Measurements from ENCODE around the gene RUFY4. TPM values are rescaled to one million over a fixed set of nuclear protein-coding genes. Genes with fewer than 3 reads are reported as not detected.

Gene RUFY4
- total RNA-seq, 1 experiment from 2014 or later: not detected

DNA sequence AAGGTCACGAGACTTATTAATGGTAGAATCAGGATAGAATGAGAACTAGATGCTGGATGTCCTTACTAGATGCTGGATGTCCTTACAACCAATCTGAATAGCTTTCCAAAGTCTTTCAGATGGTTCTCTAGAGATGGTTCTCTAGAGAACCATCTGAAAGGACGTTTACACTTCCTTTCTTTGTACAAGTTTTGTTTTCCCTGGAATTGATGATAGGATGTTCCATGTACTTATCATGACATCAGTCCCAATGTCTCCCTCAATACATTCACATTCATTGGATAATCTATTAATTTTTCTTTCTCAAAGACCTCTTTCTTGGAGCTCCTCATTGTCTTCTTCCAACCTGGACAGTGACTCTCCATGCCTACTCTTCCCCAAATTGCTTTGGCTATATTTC is 28.2 kb upstream of the RUFY4 start:
- no TSS peak for BruUV-seq (replicated peaks)
- intact Hi-C loops (cut with micrococcal nuclease): no loop called here
- peaks cover 73% of the 10 kb centered on the region for H3K27me3 Mint-ChIP-seq (ENCODE audit: insufficient read depth, unreplicated experiment)
- DNase-seq (ENCODE audit: unreplicated experiment): no peak
- no peaks in the 10 kb centered on the region for H3K36me3 Mint-ChIP-seq (ENCODE audit: insufficient read depth, unreplicated experiment)
- H3K27ac Mint-ChIP-seq (ENCODE audit: low read depth, unreplicated experiment): no peak overlapping the region
- no peaks in the 10 kb centered on the region for H3K9me3 Mint-ChIP-seq (ENCODE audit: unreplicated experiment)
- TF ChIP-seq CTCF (IDR thresholded peaks at IDR 0.05; ENCODE audit: unreplicated experiment): no peak
- no peaks in the 10 kb centered on the region for H3K4me1 Mint-ChIP-seq (ENCODE audit: insufficient read depth, unreplicated experiment)
- no peak overlapping the region for H3K4me3 Mint-ChIP-seq (ENCODE audit: unreplicated experiment)
- POLR2A ChIA-PET: no interaction called here
- CTCF ChIA-PET: interaction anchor here (1.8 to 4.1 kb wide), 4 partner anchors 53 to 264 kb away, joined by 5 to 28 read pairs (median 15); no protein-coding TSS in a partner anchor

DNA sequence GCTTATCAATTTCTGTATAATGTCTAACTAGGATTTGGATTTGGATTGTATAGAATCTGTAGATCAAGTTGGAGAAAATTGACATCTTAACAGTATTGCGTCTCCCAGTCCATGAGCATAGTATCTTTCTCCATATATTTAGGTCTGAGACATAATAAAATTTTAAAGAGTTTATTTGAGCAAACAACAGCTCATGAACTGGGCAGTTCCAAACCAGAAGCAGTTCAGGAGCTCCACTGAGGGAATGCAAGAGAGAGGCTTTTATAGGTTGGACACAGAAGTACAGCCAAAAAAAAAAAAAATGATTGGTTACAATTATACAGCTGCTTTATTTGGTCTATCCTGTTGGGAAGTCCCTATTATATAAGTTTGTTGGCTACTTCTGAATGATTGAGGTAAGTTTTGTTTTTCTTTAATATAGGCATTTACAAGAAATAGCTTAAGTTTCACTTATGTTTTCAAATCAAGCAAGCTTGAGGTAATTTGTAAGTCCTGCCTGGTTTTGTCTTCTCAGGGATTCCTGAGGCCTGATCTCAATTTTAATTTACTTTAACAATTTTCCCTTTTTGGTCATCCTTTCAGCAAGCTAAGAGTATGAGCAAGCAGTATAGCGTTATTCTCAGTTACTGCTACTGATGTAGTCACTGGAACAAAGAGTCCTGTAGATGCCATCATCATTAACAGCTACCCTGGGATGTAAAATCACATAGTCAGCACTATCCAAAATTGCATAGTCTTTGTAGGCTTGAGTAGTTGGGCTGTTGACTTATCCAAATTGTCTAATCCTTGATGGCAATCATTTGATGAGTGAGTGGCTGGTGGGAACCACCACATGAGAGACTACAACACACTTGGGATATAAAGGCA is 27.5 kb upstream of the RUFY4 start:
- Mint-ChIP-seq H3K36me3 (ENCODE audit: insufficient read depth, unreplicated experiment) (no peaks in the 10 kb centered on the region), H3K4me3 (ENCODE audit: unreplicated experiment) (no peak overlapping the region), H3K27me3 (ENCODE audit: insufficient read depth, unreplicated experiment) (peaks cover 75% of the 10 kb centered on the region), H3K9me3 (ENCODE audit: unreplicated experiment) (no peaks in the 10 kb centered on the region), H3K27ac (ENCODE audit: low read depth, unreplicated experiment) (no peak overlapping the region), H3K4me1 (ENCODE audit: insufficient read depth, unreplicated experiment) (no peaks in the 10 kb centered on the region)
- BruUV-seq (replicated peaks): no TSS peak
- ChIA-PET POLR2A (no interaction called here), CTCF (interaction anchor here (1.8 to 4.1 kb wide), 4 partner anchors 54 to 264 kb away, joined by 5 to 28 read pairs (median 15); no protein-coding TSS in a partner anchor)
- DNase-seq (ENCODE audit: unreplicated experiment): no peak
- TF ChIP-seq CTCF (IDR thresholded peaks at IDR 0.05; ENCODE audit: unreplicated experiment): no peak
- intact Hi-C loops (cut with micrococcal nuclease): no loop called here

DNA sequence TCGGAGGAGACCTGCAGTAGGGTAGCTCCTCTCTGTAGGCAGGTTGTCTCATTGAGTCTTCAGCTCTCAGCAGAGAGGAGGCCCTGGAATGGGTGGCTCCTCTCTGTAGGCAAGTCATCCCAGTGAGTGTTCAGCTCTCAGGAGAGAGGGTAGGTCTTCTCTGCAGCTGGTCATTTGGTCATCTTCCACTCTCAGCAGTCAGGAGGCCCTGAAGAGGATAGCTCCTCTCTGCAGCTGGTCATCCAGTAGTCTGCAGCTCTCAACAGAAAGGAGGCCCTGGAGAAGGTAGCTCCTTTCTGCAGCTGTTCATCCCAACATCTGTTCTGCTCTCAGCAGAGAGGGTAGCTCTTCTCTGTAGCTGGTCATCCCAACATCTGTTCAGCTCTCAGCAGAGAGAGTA is 26.0 kb upstream of the RUFY4 start:
- POLR2A ChIA-PET: no interaction called here

More for the DNA sequence above, 26.0 kb upstream of the RUFY4 start:
- Mint-ChIP-seq H3K36me3 (ENCODE audit: insufficient read depth, unreplicated experiment) (no peaks in the 10 kb centered on the region), H3K27me3 (ENCODE audit: insufficient read depth, unreplicated experiment) (peaks cover 65% of the 10 kb centered on the region), H3K4me1 (ENCODE audit: insufficient read depth, unreplicated experiment) (no peaks in the 10 kb centered on the region), H3K4me3 (ENCODE audit: unreplicated experiment) (no peak overlapping the region), H3K27ac (ENCODE audit: low read depth, unreplicated experiment) (no peak overlapping the region), H3K9me3 (ENCODE audit: unreplicated experiment) (no peaks in the 10 kb centered on the region)
- no TSS peak for BruUV-seq (replicated peaks)
- no peak for DNase-seq (ENCODE audit: unreplicated experiment)
- CTCF ChIA-PET: interaction anchor here (0.6 to 4.1 kb wide), 5 partner anchors 8 to 830 kb away, joined by 3 to 28 read pairs (median 4); no protein-coding TSS in a partner anchor
- intact Hi-C loops (cut with micrococcal nuclease): no loop called here
- TF ChIP-seq CTCF (IDR thresholded peaks at IDR 0.05; ENCODE audit: unreplicated experiment): no peak
